ENCODE measurements around the gene CABP7.
"Not testable (repeated sequence)": the region's sequence is repeated elsewhere in the genome, so short reads cannot be mapped to it uniquely, and the experiment has no call there.

CABP7 gene

GRCh38 chr22:29747832-29748231 is 28.0 kb downstream of the CABP7 start:
- no peak overlapping the region for H3K4me3 ChIP-seq (ENCODE audit: low read depth, low read length)

- H3K4me3 ChIP-seq (ENCODE audit: low read depth, low read length) = no peak overlapping the region
These were observed 28.6 kb downstream of the CABP7 start for GRCh38 chr22:29748248-29748893.

GRCh38 chr22:29750029-29750428 is 30.2 kb downstream of the CABP7 start:
- no peak overlapping the region for H3K4me3 ChIP-seq (ENCODE audit: low read depth, low read length)

GRCh38 chr22:29750559-29751538 is 31.0 kb downstream of the CABP7 start:
- H3K4me3 ChIP-seq (ENCODE audit: low read depth, low read length) = no peak overlapping the region

GRCh38 chr22:29751669-29752068 is 31.9 kb downstream of the CABP7 start:
- H3K4me3 ChIP-seq (ENCODE audit: low read depth, low read length) = no peak overlapping the region

- no peak overlapping the region for H3K4me3 ChIP-seq (ENCODE audit: low read depth, low read length)
These were observed 34.2 kb downstream of the CABP7 start for GRCh38 chr22:29753808-29754657.

- not testable (repeated sequence) for H3K4me3 ChIP-seq (ENCODE audit: low read depth, low read length)
These were observed 35.0 kb downstream of the CABP7 start for GRCh38 chr22:29754658-29755395.

- H3K4me3 ChIP-seq (ENCODE audit: low read depth, low read length) = no peak overlapping the region
These were observed 36.1 kb downstream of the CABP7 start for GRCh38 chr22:29755889-29756288.

- no peak overlapping the region for H3K4me3 ChIP-seq (ENCODE audit: low read depth, low read length)
These were observed 36.5 kb downstream of the CABP7 start for GRCh38 chr22:29756341-29756740.

GRCh38 chr22:29757096-29757495 is 37.3 kb downstream of the CABP7 start:
- no peak overlapping the region for H3K4me3 ChIP-seq (ENCODE audit: low read depth, low read length)

GRCh38 chr22:29758068-29758622 is 38.3 kb downstream of the CABP7 start:
- no peak overlapping the region for H3K4me3 ChIP-seq (ENCODE audit: low read depth, low read length)

- no peak overlapping the region for H3K4me3 ChIP-seq (ENCODE audit: low read depth, low read length)
These were observed 39.2 kb downstream of the CABP7 start for GRCh38 chr22:29758959-29759358.

- no peak overlapping the region for H3K4me3 ChIP-seq (ENCODE audit: low read depth, low read length)
These were observed 42.5 kb downstream of the CABP7 start for GRCh38 chr22:29762263-29762662.

GRCh38 chr22:29765905-29766631 is 46.3 kb downstream of the CABP7 start:
- H3K4me3 ChIP-seq (ENCODE audit: low read depth, low read length) = peak overlapping the region; percentile 67

- H3K4me3 ChIP-seq (ENCODE audit: low read depth, low read length) = peak within 1 kb of the TSS; percentile 91
These were observed 46.9 kb downstream of the CABP7 start, which contains the start of gene ZMAT5 for GRCh38 chr22:29766632-29767170. TSS of gene ZMAT5 (minus strand) at chr22:29767007. CDS start at chr22:29748544, 18,463 bp downstream.

GRCh38 chr22:29767171-29768051 is 47.6 kb downstream of the CABP7 start, which contains the start of gene UQCR10:
TSS of gene UQCR10 (plus strand) at chr22:29767369. CDS start at chr22:29767399, 30 bp downstream.
- peak within 1 kb of the TSS; percentile 91 for H3K4me3 ChIP-seq (ENCODE audit: low read depth, low read length)

- H3K4me3 ChIP-seq (ENCODE audit: low read depth, low read length) = peak overlapping the region; percentile 91
These were observed 48.4 kb downstream of the CABP7 start for GRCh38 chr22:29768052-29768693.
